Naive thymus-derived CD8-positive, alpha-beta T cell (primary cell): ENCODE results near the gene MIGA2. TPM values are rescaled to one million over a fixed set of nuclear protein-coding genes. Genes with fewer than 3 reads are reported as not detected.

ENCODE experiments used
- ATAC-seq, 2 donors: fragments of 150-1000 bp; cut with Tn5 transposase in 1 of 2; sonication (Bioruptor Pico), chemical (Tn5 transposase) in 1 of 2; 1 replicate in 1 of 2; 2 replicates in 1 of 2; pipeline ENCODE4 v1.10.0; 2021; ENCODE audit warnings: mild to moderate bottlenecking in 2 of 2, moderate library complexity in 2 of 2
- POLR2A ChIA-PET: fragments of 350-600 bp; sonication (Branson Sonifier 250); formaldehyde crosslinking; loops from one replicate; lab custom pipeline; 2021; ENCODE audit warnings: antibody characterized with exemption; lab: Charles Lee
- DNase-seq, 10 donors: peaks; one replicate each; pipeline versions ENCODE4 v3.0.0 to v3.0.0-alpha.2; 2020 to 2022
- H3K27ac Mint-ChIP-seq, 10 donors: one replicate each; pipeline ENCODE4 v1.8.0; 2020 to 2022; ENCODE audit warnings: mild to moderate bottlenecking in 10 of 10, mixed read lengths in 10 of 10, moderate library complexity in 4 of 10, inconsistent platforms in 1 of 10
- H3K27me3 Mint-ChIP-seq, 5 donors: one replicate each; pipeline ENCODE4 v1.8.0; 2021 to 2022; ENCODE audit warnings: mixed read lengths in 5 of 5
- H3K36me3 Mint-ChIP-seq, 3 donors: one replicate each; pipeline ENCODE4 v1.8.0; 2020 to 2022; ENCODE audit warnings: mixed read lengths in 3 of 3, mild to moderate bottlenecking in 2 of 3, inconsistent platforms in 1 of 3
- H3K4me1 Mint-ChIP-seq, 4 donors: one replicate each; pipeline ENCODE4 v1.8.0; 2021 to 2022; ENCODE audit warnings: mixed read lengths in 4 of 4
- H3K4me3 Mint-ChIP-seq, 10 donors: one replicate each; pipeline ENCODE4 v1.8.0; 2020 to 2022; ENCODE audit warnings: mild to moderate bottlenecking in 10 of 10, mixed read lengths in 10 of 10, moderate library complexity in 6 of 10, inconsistent platforms in 1 of 10
- H3K9me3 Mint-ChIP-seq, 9 donors: one replicate each; pipeline ENCODE4 v1.8.0; 2020 to 2022; ENCODE audit warnings: mixed read lengths in 9 of 9, mild to moderate bottlenecking in 3 of 9, inconsistent platforms in 1 of 9, moderate library complexity in 1 of 9
- polyA plus RNA-seq, 3 donors: library from polyadenylated mRNA; unstranded; fragments of 300-500 nt; fragmentation: Illumina TruSeq; gene quantifications; one replicate each; pipeline ENCODE4 v1.2.3, GENCODE V29; 2021
- total RNA-seq, 8 experiments: library from RNA in 2 of 8; stranded (reverse) in 2 of 8; gene quantifications; one replicate each; pipeline ENCODE4 v1.2.3 and lab custom pipeline; 2021 to 2026

MIGA2 gene
- total and polyA plus RNA-seq, 5 experiments from 2014 or later, result 5.9 to 88.3 (median 11.3) TPM

DNA sequence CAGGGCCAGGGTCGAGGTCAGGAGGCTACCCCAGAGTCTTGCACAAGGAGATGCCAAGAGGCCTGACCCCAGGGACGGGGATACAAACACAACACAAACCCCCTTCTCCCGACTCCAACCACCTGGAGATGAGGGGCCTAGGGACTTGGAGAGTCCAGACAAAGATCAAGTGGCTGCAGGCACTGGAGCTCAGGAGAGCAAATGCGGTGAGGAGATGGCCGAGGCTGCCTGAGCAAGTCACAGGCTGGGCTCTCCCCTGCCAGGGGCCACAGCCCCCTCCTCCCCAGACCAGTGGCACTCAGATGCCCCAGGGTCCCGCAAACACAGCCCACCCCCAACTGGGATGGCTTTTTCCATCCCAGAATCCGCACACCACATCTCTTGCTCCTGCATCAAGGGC is 24.1 kb upstream of the MIGA2 start:
- no peak for ATAC-seq
- Mint-ChIP-seq H3K27me3 (no peaks in the 10 kb centered on the region), H3K4me1 (peaks cover 0 to 2% (median under 1%) of the 10 kb centered on the region in 4 donors), H3K36me3 (peaks cover 0 to 53% (median 3%) of the 10 kb centered on the region in 3 donors), H3K4me3 (no peak overlapping the region), H3K27ac (peak overlapping the region in 1 of 10 donors; percentile 18), H3K9me3 (no peaks in the 10 kb centered on the region)
- DNase-seq, result no peak
- POLR2A ChIA-PET, result no interaction called here

DNA sequence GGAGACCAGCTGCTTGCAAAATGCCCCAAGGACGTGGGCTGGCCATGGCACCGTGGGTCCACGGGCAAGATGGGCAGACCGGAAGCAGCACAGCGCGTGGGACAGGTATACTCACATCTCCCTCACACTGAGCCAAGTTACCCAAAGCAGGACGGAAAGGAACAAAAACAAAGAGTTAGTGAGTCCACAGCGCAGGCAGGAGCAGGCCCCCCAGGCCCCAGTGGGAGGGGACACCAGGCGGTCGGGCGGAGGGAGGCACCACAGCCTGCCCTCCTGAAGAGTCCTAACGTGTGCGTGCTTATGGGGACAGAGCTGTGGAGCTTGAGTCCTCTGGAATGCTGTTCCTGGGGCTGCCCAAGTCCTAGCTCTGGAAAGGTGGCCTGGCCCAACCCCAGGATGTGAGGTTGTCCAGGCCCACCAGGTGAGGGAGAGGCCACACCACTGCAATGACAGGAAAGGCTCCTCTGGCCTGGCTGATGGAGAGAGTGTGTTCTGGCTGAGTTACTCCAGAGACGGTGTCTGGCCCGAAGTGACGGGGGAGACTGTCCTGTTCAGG is 23.5 kb upstream of the MIGA2 start:
- no peak for DNase-seq
- H3K4me3 Mint-ChIP-seq, result no peak overlapping the region
- peaks cover 0 to 53% (median 3%) of the 10 kb centered on the region in 3 donors for H3K36me3 Mint-ChIP-seq
- H3K9me3 Mint-ChIP-seq, result no peaks in the 10 kb centered on the region
- H3K27me3 Mint-ChIP-seq, result no peaks in the 10 kb centered on the region
- peaks cover 0 to 2% (median under 1%) of the 10 kb centered on the region in 4 donors for H3K4me1 Mint-ChIP-seq
- POLR2A ChIA-PET, result no interaction called here
- no peak overlapping the region for H3K27ac Mint-ChIP-seq
- ATAC-seq, result no peak

DNA sequence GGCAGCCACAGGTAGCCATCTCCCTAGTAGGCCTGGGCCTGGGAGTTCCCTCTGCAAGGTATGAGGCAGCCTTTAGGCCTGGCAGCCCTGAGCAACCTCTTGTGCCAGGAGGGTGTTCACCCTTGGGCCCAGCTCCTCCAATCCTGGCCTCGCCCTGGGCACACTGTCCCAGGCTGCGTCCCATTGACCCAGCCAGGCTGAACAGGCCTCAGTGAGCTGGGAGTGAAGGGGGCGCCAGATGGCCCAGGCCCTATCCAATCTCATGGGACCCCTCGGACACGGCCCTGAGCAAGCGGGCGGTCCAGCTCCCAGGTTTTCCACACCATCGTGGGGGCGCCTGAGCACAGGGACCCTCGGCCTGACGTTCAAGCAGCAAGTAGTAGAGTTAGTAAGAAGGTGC is 22.8 kb upstream of the MIGA2 start:
- ATAC-seq (no peak), DNase-seq (no peak)
- H3K4me3 Mint-ChIP-seq, result no peak overlapping the region
- H3K4me1 Mint-ChIP-seq, result peaks cover 0 to 2% (median under 1%) of the 10 kb centered on the region in 4 donors
- no peaks in the 10 kb centered on the region for H3K27me3 Mint-ChIP-seq
- no peak overlapping the region for H3K27ac Mint-ChIP-seq
- H3K36me3 Mint-ChIP-seq, result peaks cover 0 to 60% (median 3%) of the 10 kb centered on the region in 3 donors
- H3K9me3 Mint-ChIP-seq, result no peaks in the 10 kb centered on the region
- POLR2A ChIA-PET, result interaction anchor here (0.5 to 0.6 kb wide), 2 partner anchors 31 to 165 kb away, joined by 4 to 5 read pairs; no protein-coding TSS in a partner anchor

DNA sequence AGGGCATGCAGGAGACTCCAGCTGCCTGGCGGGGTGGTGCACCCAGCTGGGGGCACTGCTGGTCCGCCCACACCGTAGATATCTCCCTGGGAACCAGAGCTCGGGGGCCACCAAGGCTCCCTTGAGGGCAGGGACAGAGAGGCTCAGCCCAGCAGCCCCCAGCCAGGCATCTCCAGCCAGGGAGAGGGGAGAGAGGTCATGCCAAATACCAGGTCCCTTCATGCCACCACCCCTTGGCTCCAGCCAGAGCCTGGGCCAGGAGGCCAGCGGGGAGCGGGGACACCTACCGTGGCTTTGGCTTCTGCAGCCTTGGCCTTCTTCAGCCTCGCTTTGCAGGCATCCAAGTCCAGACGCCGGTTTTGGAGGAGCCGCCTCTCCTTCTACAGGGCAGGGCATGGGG is 22.3 kb upstream of the MIGA2 start:
- H3K9me3 Mint-ChIP-seq, result no peaks in the 10 kb centered on the region
- DNase-seq (no peak), ATAC-seq (no peak)
- no peak overlapping the region for H3K27ac Mint-ChIP-seq
- peaks cover 0 to 3% (median 1%) of the 10 kb centered on the region in 4 donors for H3K4me1 Mint-ChIP-seq
- no peaks in the 10 kb centered on the region for H3K27me3 Mint-ChIP-seq
- H3K4me3 Mint-ChIP-seq, result no peak overlapping the region
- H3K36me3 Mint-ChIP-seq, result peaks cover 0 to 64% (median 5%) of the 10 kb centered on the region in 3 donors
- POLR2A ChIA-PET, result interaction anchor here (0.5 to 0.6 kb wide), 2 partner anchors 31 to 165 kb away, joined by 4 to 5 read pairs; no protein-coding TSS in a partner anchor

DNA sequence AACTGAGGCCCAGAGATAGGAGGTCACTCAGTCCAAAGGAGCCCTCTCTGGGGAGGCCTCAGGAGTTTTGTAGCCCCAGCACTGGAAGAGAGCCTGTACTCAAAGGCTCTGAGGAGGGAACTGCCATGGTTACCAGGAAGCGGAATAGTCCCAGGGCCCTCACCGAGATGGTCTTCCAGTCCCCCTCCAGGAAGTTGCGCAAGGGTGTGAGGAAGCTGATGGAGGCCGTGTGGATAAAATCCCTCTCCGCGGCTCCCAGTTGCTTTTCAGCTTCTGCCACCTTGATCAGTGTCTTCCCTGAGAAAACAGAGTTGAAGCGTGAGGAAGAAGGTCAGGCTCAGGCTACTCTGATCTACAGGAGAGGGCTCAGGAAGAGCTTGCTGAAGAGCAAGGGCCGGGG is 21.8 kb upstream of the MIGA2 start:
- DNase-seq (no peak), ATAC-seq (no peak)
- H3K27ac Mint-ChIP-seq, result peak overlapping the region in 1 of 10 donors; percentile 71
- POLR2A ChIA-PET, result no interaction called here
- peaks cover 0 to 3% (median 1%) of the 10 kb centered on the region in 4 donors for H3K4me1 Mint-ChIP-seq
- H3K36me3 Mint-ChIP-seq, result peaks cover 0 to 68% (median 5%) of the 10 kb centered on the region in 3 donors
- H3K9me3 Mint-ChIP-seq, result no peaks in the 10 kb centered on the region
- H3K27me3 Mint-ChIP-seq, result no peaks in the 10 kb centered on the region
- H3K4me3 Mint-ChIP-seq, result no peak overlapping the region

DNA sequence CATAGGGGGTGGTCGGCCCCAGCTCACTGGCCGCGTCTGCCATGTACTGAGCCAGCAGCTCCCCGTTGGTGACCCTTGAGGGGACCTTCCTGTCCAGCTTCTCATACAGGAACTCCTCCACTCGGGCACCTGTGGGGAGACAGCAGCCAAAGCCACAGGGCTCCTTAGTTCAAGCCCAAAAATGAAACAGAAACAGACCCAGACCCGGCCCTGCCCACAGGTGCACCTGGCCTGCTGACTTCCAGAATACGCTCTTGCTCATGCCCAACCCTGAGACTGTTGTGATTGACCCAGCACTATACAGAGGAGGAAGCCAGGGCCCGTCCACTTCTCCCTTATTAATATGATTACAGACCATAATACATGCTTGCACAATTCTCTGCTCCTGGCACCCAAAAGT is 15.3 kb upstream of the MIGA2 start:
- DNase-seq, result no peak
- POLR2A ChIA-PET, result no interaction called here
- Mint-ChIP-seq H3K27me3 (no peaks in the 10 kb centered on the region), H3K36me3 (peaks cover 0 to 45% (median 2%) of the 10 kb centered on the region in 3 donors), H3K9me3 (no peaks in the 10 kb centered on the region), H3K4me1 (peaks cover 14 to 29% (median 17%) of the 10 kb centered on the region in 4 donors), H3K27ac (peak overlapping the region in 2 of 10 donors; percentile 9 to 48), H3K4me3 (no peak overlapping the region)
- no peak for ATAC-seq

DNA sequence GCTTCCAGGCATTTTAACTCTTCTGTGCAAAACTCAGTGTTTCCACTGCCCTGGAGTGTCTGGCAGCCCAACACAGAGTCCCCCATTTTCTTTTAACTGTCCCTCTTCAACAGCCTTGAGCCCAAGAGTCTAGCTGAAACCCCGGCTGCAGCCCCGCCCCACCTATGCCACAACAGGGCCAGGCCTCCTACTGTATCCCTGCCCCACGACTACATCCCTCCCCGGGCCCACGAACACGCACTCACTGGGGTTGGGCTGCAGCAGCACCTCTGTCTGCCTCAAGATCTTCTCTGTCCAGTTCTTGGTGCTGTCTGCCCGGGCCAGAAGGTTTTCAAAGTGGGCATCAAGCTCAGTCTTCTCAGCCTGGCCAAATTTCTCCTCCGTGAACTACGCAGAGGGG is 14.4 kb upstream of the MIGA2 start:
- H3K4me1 Mint-ChIP-seq, result peaks cover 15 to 35% (median 21%) of the 10 kb centered on the region in 4 donors
- no peak overlapping the region for H3K4me3 Mint-ChIP-seq
- no peaks in the 10 kb centered on the region for H3K27me3 Mint-ChIP-seq
- ATAC-seq, result no peak
- H3K27ac Mint-ChIP-seq, result peak overlapping the region in 3 of 10 donors; percentile 56 to 92 (median 73)
- peaks cover 0 to 40% (median 2%) of the 10 kb centered on the region in 3 donors for H3K36me3 Mint-ChIP-seq
- no peak for DNase-seq
- POLR2A ChIA-PET, result no interaction called here
- no peaks in the 10 kb centered on the region for H3K9me3 Mint-ChIP-seq

DNA sequence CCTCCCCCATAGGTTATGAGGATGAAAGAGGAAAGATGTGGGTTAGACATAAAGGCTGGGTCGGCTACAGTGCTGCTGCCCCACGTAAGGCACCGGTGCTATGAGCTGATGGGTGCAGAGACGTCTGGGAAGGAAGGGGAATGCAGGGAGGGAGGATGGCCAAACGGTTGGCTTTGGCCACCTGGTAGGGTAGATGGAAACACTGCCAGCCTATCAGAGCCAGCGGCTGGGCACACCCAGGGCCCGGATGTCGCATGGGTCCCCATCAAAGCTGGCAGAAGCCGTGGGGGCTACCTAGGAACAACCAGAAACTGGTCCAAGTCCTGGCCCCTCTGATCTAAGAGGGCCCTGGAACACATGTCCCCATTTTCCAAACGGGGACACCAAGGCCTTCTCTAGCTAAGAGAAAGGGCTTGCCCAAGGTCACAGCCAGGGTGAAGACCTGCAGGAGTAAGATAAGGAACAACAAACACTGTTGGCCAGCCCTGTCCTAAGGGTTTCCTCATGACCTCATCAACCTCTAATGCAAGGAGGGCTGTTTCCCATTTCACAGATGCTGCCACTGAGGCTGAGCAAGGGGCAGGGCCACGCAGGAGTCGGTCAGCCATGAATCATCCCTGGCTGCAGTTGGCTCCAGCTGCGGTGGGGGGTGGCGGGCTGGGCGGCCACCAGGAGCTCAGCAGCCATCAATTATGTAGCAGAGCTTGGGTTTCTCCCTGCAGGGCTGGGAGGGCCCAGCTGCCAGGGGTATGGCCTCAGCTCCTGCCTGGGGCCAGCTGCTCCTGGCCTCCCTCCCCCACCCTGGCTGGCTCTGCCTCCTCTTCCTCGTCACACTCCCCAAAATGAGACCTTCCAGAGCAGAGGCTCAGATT is 13.2 kb upstream of the MIGA2 start:
- peaks cover 18 to 41% (median 27%) of the 10 kb centered on the region in 4 donors for H3K4me1 Mint-ChIP-seq
- ATAC-seq (no peak), DNase-seq (no peak)
- peaks cover 0 to 29% (median 2%) of the 10 kb centered on the region in 3 donors for H3K36me3 Mint-ChIP-seq
- H3K4me3 Mint-ChIP-seq, result no peak overlapping the region
- no peaks in the 10 kb centered on the region for H3K27me3 Mint-ChIP-seq
- no peaks in the 10 kb centered on the region for H3K9me3 Mint-ChIP-seq
- peak overlapping the region in 4 of 10 donors; percentile 38 to 80 (median 75) for H3K27ac Mint-ChIP-seq
- POLR2A ChIA-PET, result interaction anchor here (0.6 to 0.8 kb wide), 2 partner anchors 13 to 331 kb away, joined by 3 to 8 read pairs; partner anchors contain the start of gene MIGA2

DNA sequence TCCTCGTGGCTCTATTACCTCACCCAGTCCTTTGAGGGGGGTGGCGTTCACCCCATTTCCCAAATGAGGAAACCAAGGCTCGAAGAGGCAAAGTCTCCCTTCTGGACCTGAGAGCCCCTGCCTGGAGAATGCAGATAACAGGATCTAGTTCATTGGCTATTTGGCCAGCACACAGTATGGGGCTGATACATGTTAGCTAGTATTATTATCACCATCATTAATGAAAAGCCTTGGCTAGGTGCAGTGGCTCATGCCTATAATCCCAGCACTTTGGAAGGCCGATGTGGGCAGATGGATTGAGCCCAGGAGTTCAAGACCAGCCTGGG is 12.6 kb upstream of the MIGA2 start:
- peak overlapping the region in 1 of 10 donors; percentile 80 for H3K27ac Mint-ChIP-seq

DNA sequence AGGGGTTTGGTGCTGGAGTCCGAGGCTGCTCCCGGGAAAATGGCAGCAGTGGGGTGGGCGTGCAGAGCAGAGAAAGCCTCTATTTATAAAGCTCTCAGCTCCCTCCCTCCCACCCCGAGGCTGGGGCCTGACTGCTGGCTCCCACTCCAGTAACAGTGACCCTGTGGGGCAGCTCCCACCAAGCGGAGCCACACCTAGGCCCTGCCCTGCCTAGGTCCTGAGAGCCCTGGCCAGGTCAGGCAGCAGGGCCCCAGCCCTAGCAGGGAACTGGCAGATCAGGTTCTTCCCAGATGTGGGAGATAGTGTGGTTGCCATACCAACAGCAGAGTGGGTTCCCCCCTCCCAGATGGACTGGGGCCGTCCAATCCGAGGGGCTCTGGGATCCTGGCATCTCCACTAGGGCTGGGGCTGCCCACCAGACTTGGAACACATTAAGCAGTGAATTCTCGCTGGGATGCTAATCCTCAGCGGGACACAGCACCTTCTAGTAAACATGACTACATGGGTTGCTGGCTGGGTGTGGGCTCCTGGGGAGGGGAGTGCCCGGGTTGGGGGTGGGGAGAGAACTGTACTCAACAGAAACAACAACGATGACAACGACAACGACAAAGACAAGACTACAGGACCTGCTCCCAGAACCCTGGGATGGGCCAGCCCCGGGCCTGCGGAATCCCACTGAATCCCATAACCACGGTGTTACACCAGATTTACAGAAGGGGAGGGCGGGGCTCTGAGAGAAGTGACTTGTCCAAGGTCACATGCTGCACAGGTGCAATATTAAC is 9.8 kb upstream of the MIGA2 start:
- Mint-ChIP-seq H3K27me3 (no peaks in the 10 kb centered on the region), H3K4me3 (peak overlapping the region; percentile 61 to 86 (median 80)), H3K9me3 (no peaks in the 10 kb centered on the region), H3K36me3 (peaks cover 0 to 6% (median 0%) of the 10 kb centered on the region in 3 donors), H3K4me1 (peaks cover 19 to 39% (median 29%) of the 10 kb centered on the region in 4 donors), H3K27ac (peak overlapping the region in 8 of 10 donors; percentile 53 to 87 (median 74))
- ATAC-seq, result no peak
- POLR2A ChIA-PET, result interaction anchor here (0.5 to 1.9 kb wide), 3 partner anchors 9 to 374 kb away, joined by 3 to 17 read pairs (median 4); partner anchors contain the start of gene MIGA2
- no peak for DNase-seq

More for the DNA sequence above, 12.6 kb upstream of the MIGA2 start:
- Mint-ChIP-seq H3K4me3 (no peak overlapping the region), H3K4me1 (peaks cover 18 to 41% (median 30%) of the 10 kb centered on the region in 4 donors), H3K9me3 (no peaks in the 10 kb centered on the region), H3K27me3 (no peaks in the 10 kb centered on the region), H3K36me3 (peaks cover 0 to 23% (median 1%) of the 10 kb centered on the region in 3 donors)
- no peak for DNase-seq
- POLR2A ChIA-PET, result interaction anchor here (0.7 to 0.8 kb wide), 2 partner anchors 12 to 40 kb away, joined by 5 to 8 read pairs; partner anchors contain the start of gene MIGA2
- no peak for ATAC-seq

DNA sequence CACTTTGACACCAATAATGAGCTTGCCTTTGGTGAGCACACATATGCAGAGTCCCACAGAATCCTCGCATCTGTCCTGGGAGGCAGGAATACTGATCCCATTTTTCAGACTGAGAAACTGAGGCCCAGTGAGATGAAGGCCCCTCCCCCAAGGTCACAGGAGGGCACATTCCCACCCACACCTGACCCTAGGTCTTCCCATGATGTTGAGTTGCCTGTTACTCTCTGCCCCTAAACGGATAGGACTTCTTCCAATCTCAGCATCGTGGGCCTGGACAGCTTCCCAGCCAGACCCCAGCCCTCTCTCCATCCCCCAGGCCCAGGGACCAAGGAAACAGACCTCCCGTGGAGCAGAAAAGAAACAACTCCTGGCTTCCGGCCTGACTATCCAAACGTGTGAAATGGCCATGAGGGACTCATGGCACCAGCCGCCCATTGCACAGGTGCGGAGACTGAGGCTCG is 9.2 kb upstream of the MIGA2 start:
- H3K36me3 Mint-ChIP-seq, result no peaks in the 10 kb centered on the region
- no peaks in the 10 kb centered on the region for H3K9me3 Mint-ChIP-seq
- peak overlapping the region; percentile 7 to 94 (median 74) for H3K27ac Mint-ChIP-seq
- H3K4me3 Mint-ChIP-seq, result peak overlapping the region; percentile 61 to 86 (median 80)
- H3K27me3 Mint-ChIP-seq, result no peaks in the 10 kb centered on the region
- no peak for ATAC-seq
- POLR2A ChIA-PET, result interaction anchor here (0.5 to 1.9 kb wide), 7 partner anchors 9 to 449 kb away, joined by 3 to 19 read pairs (median 7); partner anchors contain the start of genes DOLPP1, MIGA2 and PTPA
- peaks cover 16 to 35% (median 26%) of the 10 kb centered on the region in 4 donors for H3K4me1 Mint-ChIP-seq
- no peak for DNase-seq
